SK-N-SH (cell line): ENCODE results near the gene SPON1. TPM values are rescaled to one million over a fixed set of nuclear protein-coding genes. Genes with fewer than 3 reads are reported as not detected.

Experiments
- CTCF ChIA-PET: fragments of 300-600, 350-600 bp; formaldehyde crosslinking; extraction: SDS; loops from one replicate; lab custom pipeline; 2021; lab: Yijun Ruan, JAX
- POLR2A ChIA-PET: fragments of 350-600 bp; sonication (Branson Sonifier 250); formaldehyde crosslinking; extraction: SDS; loops from one replicate; lab custom pipeline; 2020; ENCODE audit warnings: antibody characterized with exemption, inconsistent platforms; lab: Yijun Ruan, JAX
- DNase-seq: peaks from one replicate; pipeline ENCODE4 v3.0.0; 2012
- H2AFZ ChIP-seq: fragments of 200-600 bp; sonication (generic); 2 replicates; pipeline ENCODE4 v1.8.1; 2016; ENCODE audit warnings: antibody characterized with exemption, mild to moderate bottlenecking, low read depth
- H3F3A ChIP-seq: fragments of 200-600 bp; sonication (generic); replicated peaks from 2 replicates; pipeline ENCODE3; 2016; ENCODE audit warnings: antibody characterized with exemption, mild to moderate bottlenecking; ENCODE audit not compliant: insufficient read depth
- H3K27ac ChIP-seq, 2 experiments: fragments of 200-500 bp in 1 of 2; fragments of 200-600 bp in 1 of 2; sonication (Bioruptor generic) in 1 of 2; sonication (generic), shearing (Covaris generic) in 1 of 2; 2 replicates each; pipeline versions ENCODE4 v1.5.1 to v1.6.1; 2014 to 2016; ENCODE audit warnings: low read depth in 2 of 2, inconsistent platforms in 1 of 2, low read length in 1 of 2, mild to moderate bottlenecking in 1 of 2, mixed read lengths in 1 of 2
- H3K27me3 ChIP-seq: fragments of 200-600 bp; sonication (generic), shearing (Covaris generic); 2 replicates; pipeline ENCODE4 v1.6.1; 2016; ENCODE audit warnings: mixed run types; ENCODE audit not compliant: insufficient read depth
- H3K36me3 ChIP-seq, 2 experiments: fragments of 200-500 bp in 1 of 2; fragments of 200-600 bp in 1 of 2; sonication (Bioruptor generic) in 1 of 2; sonication (generic) in 1 of 2; replicated peaks in 1 of 2; 2 replicates each; pipeline versions ENCODE3 to v1.5.1; 2014 to 2016; ENCODE audit warnings: low read length in 1 of 2, mild to moderate bottlenecking in 1 of 2; ENCODE audit not compliant: insufficient read depth in 2 of 2, control insufficient read depth in 1 of 2
- H3K4me1 ChIP-seq, 2 experiments: fragments of 200-500 bp in 1 of 2; fragments of 200-600 bp in 1 of 2; sonication (Bioruptor generic) in 1 of 2; sonication (generic), shearing (Covaris generic) in 1 of 2; 2 replicates each; pipeline versions ENCODE4 v1.5.1 to v1.6.1; 2014 to 2016; ENCODE audit warnings: low read depth in 1 of 2, low read length in 1 of 2, mixed run types in 1 of 2; ENCODE audit not compliant: insufficient read depth in 2 of 2, control insufficient read depth in 1 of 2
- H3K4me2 ChIP-seq: fragments of 200-600 bp; sonication (generic), shearing (Covaris generic); 2 replicates; pipeline ENCODE4 v1.6.1; 2017; ENCODE audit warnings: mixed run types
- H3K4me3 ChIP-seq, 2 experiments: fragments of 200-500 bp in 1 of 2; fragments of 200-600 bp in 1 of 2; sonication (Bioruptor generic) in 1 of 2; sonication (generic), shearing (Covaris generic) in 1 of 2; 2 replicates each; pipeline versions ENCODE4 v1.5.1 to v1.8.1; 2014 to 2016; ENCODE audit warnings: low read depth in 2 of 2, inconsistent platforms in 1 of 2, low read length in 1 of 2, mild to moderate bottlenecking in 1 of 2, mixed read lengths in 1 of 2, moderate library complexity in 1 of 2
- H3K79me2 ChIP-seq: fragments of 200-600 bp; sonication (generic); 2 replicates; pipeline ENCODE4 v1.8.1; 2017; ENCODE audit warnings: mild to moderate bottlenecking; ENCODE audit not compliant: insufficient read depth
- H3K9ac ChIP-seq: fragments of 200-600 bp; sonication (generic); 2 replicates; pipeline ENCODE4 v1.6.1; 2017; ENCODE audit warnings: mixed run types
- H3K9me2 ChIP-seq: fragments of 200-600 bp; sonication (generic); 2 replicates; pipeline ENCODE4 v1.6.1; 2017; ENCODE audit warnings: mixed run types
- H3K9me3 ChIP-seq: fragments of 200-600 bp; sonication (generic); 2 replicates; pipeline ENCODE4 v1.6.1; 2017; ENCODE audit warnings: mixed run types, mild to moderate bottlenecking, moderate library complexity
- H4K20me1 ChIP-seq: fragments of 200-600 bp; sonication (generic); 2 replicates; pipeline ENCODE4 v1.6.1; 2017; ENCODE audit warnings: mild to moderate bottlenecking, mixed run types; ENCODE audit not compliant: insufficient read depth
- FOSL2 ChIP-seq: IDR thresholded peaks from 2 replicates; pipeline ENCODE4 v1.4.0; 2012; ENCODE audit warnings: low read depth, mild to moderate bottlenecking, moderate library complexity, borderline replicate concordance
- FOXJ3 ChIP-seq: sonication (generic); formaldehyde crosslinking; IDR thresholded peaks from 2 replicates; pipeline ENCODE4 v1.5.1; 2020; ENCODE audit warnings: mild to moderate bottlenecking, missing genetic modification reagents
- IRF3 ChIP-seq: fragments of 150-350 bp; IDR thresholded peaks from 2 replicates; pipeline ENCODE4 v1.6.1; 2016; ENCODE audit warnings: mild to moderate bottlenecking, low read depth, low read length
- MAX ChIP-seq: IDR thresholded peaks from 2 replicates; pipeline ENCODE4 v1.4.0; 2012; ENCODE audit warnings: low read depth
- MXI1 ChIP-seq: IDR thresholded peaks from 2 replicates; pipeline ENCODE4 v1.6.1; 2012; ENCODE audit warnings: mild to moderate bottlenecking, low read depth, low read length, improper control_type of control experiment
- NRF1 ChIP-seq: IDR thresholded peaks from 2 replicates; pipeline ENCODE4 v1.6.1; 2012; ENCODE audit warnings: low read depth, mild to moderate bottlenecking, low read length
- RAD21 ChIP-seq: IDR thresholded peaks from 2 replicates; pipeline ENCODE4 v1.6.1; 2012; ENCODE audit warnings: mild to moderate bottlenecking, low read length
- SIN3A ChIP-seq: IDR thresholded peaks from 2 replicates; pipeline ENCODE4 v1.6.1; 2012; ENCODE audit warnings: low read depth, mild to moderate bottlenecking, low read length, moderate library complexity, borderline replicate concordance
- TAF1 ChIP-seq: IDR thresholded peaks from 2 replicates; pipeline ENCODE4 v1.6.1; 2012; ENCODE audit warnings: low read depth, mild to moderate bottlenecking, low read length, moderate library complexity, borderline replicate concordance
- TCF12 ChIP-seq: IDR thresholded peaks from 2 replicates; pipeline ENCODE4 v1.4.0; 2012
- ZBTB33 ChIP-seq: IDR thresholded peaks from 2 replicates; pipeline ENCODE4 v1.4.0; 2012; ENCODE audit warnings: low read depth, borderline replicate concordance
- polyA plus RNA-seq, 3 experiments: library from polyadenylated mRNA; depleted of rRNA; stranded (reverse); fragments of >200 nt; gene quantifications; 2 replicates each; pipeline ENCODE4 v1.2.3, GENCODE V29; 2012
- TF ChIP-seq, protein P1 (sequence below): IDR thresholded peaks from 2 replicates; pipeline ENCODE4 v1.6.1; 2012; ENCODE audit warnings: mild to moderate bottlenecking, low read depth, low read length, moderate library complexity
- TF ChIP-seq, protein P2 (sequence below): fragments of 150-350 bp; IDR thresholded peaks from 2 replicates; pipeline ENCODE4 v1.6.1; 2017; ENCODE audit warnings: antibody characterized with exemption, low read length, low read depth, borderline replicate concordance
- TF ChIP-seq, protein P3 (sequence below): IDR thresholded peaks from 2 replicates; pipeline ENCODE4; 2012
- TF ChIP-seq, protein P4 (sequence below): fragments of 200-600 bp; sonication (generic); IDR thresholded peaks from 2 replicates; pipeline ENCODE4 v1.6.1; 2017; ENCODE audit warnings: antibody characterized with exemption, mild to moderate bottlenecking, moderate library complexity

Gene SPON1
- polyA plus RNA-seq, 1 of the 3 experiments (the other 2 are of a cell fraction) = not detected

DNA sequence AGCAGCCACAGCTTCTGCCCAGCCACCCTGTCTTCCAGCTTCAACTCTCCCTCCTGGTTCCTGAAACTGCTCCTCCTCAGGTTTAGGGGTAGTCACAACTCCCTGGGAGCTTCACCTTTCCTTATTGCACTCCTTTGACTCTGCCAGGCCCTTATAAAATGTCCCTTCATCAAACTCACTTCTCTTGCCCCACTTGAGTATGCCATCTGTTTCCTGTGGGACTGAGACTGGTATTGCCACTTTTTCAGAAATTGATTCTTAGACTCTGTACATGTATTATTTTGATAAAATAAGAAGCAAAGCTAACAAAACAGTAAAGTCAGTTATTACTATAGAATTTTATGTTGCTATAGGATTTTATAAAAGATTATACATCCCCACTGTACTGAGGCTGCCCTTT is 134.1 kb downstream of the SPON1 start (continued):
- TF ChIP-seq, protein P1, sequence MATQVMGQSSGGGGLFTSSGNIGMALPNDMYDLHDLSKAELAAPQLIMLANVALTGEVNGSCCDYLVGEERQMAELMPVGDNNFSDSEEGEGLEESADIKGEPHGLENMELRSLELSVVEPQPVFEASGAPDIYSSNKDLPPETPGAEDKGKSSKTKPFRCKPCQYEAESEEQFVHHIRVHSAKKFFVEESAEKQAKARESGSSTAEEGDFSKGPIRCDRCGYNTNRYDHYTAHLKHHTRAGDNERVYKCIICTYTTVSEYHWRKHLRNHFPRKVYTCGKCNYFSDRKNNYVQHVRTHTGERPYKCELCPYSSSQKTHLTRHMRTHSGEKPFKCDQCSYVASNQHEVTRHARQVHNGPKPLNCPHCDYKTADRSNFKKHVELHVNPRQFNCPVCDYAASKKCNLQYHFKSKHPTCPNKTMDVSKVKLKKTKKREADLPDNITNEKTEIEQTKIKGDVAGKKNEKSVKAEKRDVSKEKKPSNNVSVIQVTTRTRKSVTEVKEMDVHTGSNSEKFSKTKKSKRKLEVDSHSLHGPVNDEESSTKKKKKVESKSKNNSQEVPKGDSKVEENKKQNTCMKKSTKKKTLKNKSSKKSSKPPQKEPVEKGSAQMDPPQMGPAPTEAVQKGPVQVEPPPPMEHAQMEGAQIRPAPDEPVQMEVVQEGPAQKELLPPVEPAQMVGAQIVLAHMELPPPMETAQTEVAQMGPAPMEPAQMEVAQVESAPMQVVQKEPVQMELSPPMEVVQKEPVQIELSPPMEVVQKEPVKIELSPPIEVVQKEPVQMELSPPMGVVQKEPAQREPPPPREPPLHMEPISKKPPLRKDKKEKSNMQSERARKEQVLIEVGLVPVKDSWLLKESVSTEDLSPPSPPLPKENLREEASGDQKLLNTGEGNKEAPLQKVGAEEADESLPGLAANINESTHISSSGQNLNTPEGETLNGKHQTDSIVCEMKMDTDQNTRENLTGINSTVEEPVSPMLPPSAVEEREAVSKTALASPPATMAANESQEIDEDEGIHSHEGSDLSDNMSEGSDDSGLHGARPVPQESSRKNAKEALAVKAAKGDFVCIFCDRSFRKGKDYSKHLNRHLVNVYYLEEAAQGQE = no peak
- TF ChIP-seq ZBTB33 (no peak), TAF1 (no peak), NRF1 (no peak)

DNA sequence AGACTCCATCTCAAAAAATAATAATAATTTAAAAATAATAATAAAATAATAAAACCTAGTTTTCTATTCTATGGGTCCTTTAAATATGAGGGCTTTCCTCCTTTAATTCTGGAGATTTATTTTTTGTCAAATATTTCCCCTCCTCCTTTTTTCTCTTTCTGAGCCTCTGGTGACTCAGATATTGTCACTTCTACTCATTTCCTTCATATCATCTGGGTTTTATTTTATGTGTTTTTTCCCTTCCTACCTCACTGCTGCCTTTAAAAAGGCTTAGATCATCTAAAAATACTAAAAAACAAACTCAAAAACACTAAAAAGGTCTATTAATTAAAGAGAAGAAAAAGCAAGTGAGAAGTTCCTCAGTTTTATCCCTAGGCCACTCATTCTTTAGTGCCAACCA is 138.9 kb downstream of the SPON1 start:
- no peaks in the 10 kb centered on the region for H3K9me3 ChIP-seq
- H3K36me3 ChIP-seq = no peaks in the 10 kb centered on the region
- H3F3A ChIP-seq = peaks cover 2% of the 10 kb centered on the region
- no peaks in the 10 kb centered on the region for H4K20me1 ChIP-seq
- no peaks in the 10 kb centered on the region for H3K9me2 ChIP-seq
- CTCF ChIA-PET = no interaction called here
- TF ChIP-seq, protein P2, sequence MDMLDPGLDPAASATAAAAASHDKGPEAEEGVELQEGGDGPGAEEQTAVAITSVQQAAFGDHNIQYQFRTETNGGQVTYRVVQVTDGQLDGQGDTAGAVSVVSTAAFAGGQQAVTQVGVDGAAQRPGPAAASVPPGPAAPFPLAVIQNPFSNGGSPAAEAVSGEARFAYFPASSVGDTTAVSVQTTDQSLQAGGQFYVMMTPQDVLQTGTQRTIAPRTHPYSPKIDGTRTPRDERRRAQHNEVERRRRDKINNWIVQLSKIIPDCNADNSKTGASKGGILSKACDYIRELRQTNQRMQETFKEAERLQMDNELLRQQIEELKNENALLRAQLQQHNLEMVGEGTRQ = no peak
- TF ChIP-seq TAF1 = no peak
- TF ChIP-seq, protein P3, sequence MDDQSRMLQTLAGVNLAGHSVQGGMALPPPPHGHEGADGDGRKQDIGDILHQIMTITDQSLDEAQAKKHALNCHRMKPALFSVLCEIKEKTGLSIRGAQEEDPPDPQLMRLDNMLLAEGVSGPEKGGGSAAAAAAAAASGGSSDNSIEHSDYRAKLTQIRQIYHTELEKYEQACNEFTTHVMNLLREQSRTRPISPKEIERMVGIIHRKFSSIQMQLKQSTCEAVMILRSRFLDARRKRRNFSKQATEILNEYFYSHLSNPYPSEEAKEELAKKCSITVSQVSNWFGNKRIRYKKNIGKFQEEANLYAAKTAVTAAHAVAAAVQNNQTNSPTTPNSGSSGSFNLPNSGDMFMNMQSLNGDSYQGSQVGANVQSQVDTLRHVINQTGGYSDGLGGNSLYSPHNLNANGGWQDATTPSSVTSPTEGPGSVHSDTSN = no peak
- no peak for TF ChIP-seq FOSL2
- no peak for TF ChIP-seq MXI1
- TF ChIP-seq ZBTB33 = no peak
- TF ChIP-seq RAD21 = no peak
- TF ChIP-seq, protein P4, sequence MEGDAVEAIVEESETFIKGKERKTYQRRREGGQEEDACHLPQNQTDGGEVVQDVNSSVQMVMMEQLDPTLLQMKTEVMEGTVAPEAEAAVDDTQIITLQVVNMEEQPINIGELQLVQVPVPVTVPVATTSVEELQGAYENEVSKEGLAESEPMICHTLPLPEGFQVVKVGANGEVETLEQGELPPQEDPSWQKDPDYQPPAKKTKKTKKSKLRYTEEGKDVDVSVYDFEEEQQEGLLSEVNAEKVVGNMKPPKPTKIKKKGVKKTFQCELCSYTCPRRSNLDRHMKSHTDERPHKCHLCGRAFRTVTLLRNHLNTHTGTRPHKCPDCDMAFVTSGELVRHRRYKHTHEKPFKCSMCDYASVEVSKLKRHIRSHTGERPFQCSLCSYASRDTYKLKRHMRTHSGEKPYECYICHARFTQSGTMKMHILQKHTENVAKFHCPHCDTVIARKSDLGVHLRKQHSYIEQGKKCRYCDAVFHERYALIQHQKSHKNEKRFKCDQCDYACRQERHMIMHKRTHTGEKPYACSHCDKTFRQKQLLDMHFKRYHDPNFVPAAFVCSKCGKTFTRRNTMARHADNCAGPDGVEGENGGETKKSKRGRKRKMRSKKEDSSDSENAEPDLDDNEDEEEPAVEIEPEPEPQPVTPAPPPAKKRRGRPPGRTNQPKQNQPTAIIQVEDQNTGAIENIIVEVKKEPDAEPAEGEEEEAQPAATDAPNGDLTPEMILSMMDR = no peak
- no peak for TF ChIP-seq FOXJ3 (CRISPR knock-in tag)
- TF ChIP-seq IRF3 = no peak
- TF ChIP-seq TCF12 = no peak
- TF ChIP-seq SIN3A = no peak
- TF ChIP-seq MAX = no peak
- H3K4me3 ChIP-seq = no peak overlapping the region
- H3K27ac ChIP-seq = no peak overlapping the region
- H2AFZ ChIP-seq = no peak overlapping the region
- POLR2A ChIA-PET = no interaction called here
- H3K79me2 ChIP-seq = no peaks in the 10 kb centered on the region
- no peak for DNase-seq
- no peaks in the 10 kb centered on the region for H3K27me3 ChIP-seq
- no peak overlapping the region for H3K4me2 ChIP-seq
- no peak overlapping the region for H3K9ac ChIP-seq
- H3K4me1 ChIP-seq = no peaks in the 10 kb centered on the region
